Right atrium auricular region (tissue), 2 donors: ENCODE data around the gene ASB6. TPM values are rescaled to one million over a fixed set of nuclear protein-coding genes. Genes with fewer than 3 reads are reported as not detected.

ENCODE experiments used
- DNase-seq: peaks from one replicate; pipeline ENCODE4 v3.0.0-alpha.2; 2019; ENCODE audit warnings: low spot score
- H3K27ac ChIP-seq, 2 donors: fragments of 200-600 bp; sonication (generic); 1 replicate in 1 of 2; 2 replicates in 1 of 2; pipeline ENCODE4 v1.5.1; 2016 to 2019
- H3K27me3 ChIP-seq, 2 donors: fragments of 200-600 bp; sonication (generic); one replicate each; pipeline versions ENCODE4 v1.5.1 to v1.6.0; 2017 to 2019
- H3K36me3 ChIP-seq: fragments of 200-600 bp; sonication (generic); one replicate; pipeline ENCODE4 v1.5.1; 2016
- H3K4me1 ChIP-seq, 2 donors: fragments of 200-600 bp; sonication (generic); one replicate each; pipeline versions ENCODE4 v1.5.1 to v1.6.0; 2017 to 2019
- H3K4me3 ChIP-seq, 2 donors: fragments of 200-600 bp; sonication (generic); 1 replicate in 1 of 2; 2 replicates in 1 of 2; pipeline ENCODE4 v1.5.1; 2017 to 2019; ENCODE audit warnings: mild to moderate bottlenecking in 1 of 2, moderate library complexity in 1 of 2
- H3K9me3 ChIP-seq, 2 donors: fragments of 200-600 bp; sonication (generic); one replicate each; pipeline ENCODE4 v1.5.1; 2019
- total RNA-seq, 2 donors: library from RNA; depleted of rRNA; stranded (reverse); fragments of >200 nt; gene quantifications; one replicate each; pipeline ENCODE4 v1.1.0, GENCODE V29; 2016
- TF ChIP-seq, protein P1 (sequence below), 2 donors: fragments of 200-600 bp; sonication (generic); IDR thresholded peaks; one replicate each; pipeline ENCODE4 v1.5.1; 2019; ENCODE audit warnings: antibody characterized with exemption in 2 of 2

The ASB6 gene
- total RNA-seq, 2 donors from 2014 or later = 10.2 to 12.6 TPM

GRCh38 chr9:129656795-129657390, 14.9 kb upstream of the ASB6 start:
- no peaks in the 10 kb centered on the region for H3K27me3 ChIP-seq
- no peak for DNase-seq
- H3K4me1 ChIP-seq = no peaks in the 10 kb centered on the region
- no peak overlapping the region for H3K27ac ChIP-seq
- no peaks in the 10 kb centered on the region for H3K9me3 ChIP-seq
- H3K4me3 ChIP-seq = no peak overlapping the region
- TF ChIP-seq, protein P1, sequence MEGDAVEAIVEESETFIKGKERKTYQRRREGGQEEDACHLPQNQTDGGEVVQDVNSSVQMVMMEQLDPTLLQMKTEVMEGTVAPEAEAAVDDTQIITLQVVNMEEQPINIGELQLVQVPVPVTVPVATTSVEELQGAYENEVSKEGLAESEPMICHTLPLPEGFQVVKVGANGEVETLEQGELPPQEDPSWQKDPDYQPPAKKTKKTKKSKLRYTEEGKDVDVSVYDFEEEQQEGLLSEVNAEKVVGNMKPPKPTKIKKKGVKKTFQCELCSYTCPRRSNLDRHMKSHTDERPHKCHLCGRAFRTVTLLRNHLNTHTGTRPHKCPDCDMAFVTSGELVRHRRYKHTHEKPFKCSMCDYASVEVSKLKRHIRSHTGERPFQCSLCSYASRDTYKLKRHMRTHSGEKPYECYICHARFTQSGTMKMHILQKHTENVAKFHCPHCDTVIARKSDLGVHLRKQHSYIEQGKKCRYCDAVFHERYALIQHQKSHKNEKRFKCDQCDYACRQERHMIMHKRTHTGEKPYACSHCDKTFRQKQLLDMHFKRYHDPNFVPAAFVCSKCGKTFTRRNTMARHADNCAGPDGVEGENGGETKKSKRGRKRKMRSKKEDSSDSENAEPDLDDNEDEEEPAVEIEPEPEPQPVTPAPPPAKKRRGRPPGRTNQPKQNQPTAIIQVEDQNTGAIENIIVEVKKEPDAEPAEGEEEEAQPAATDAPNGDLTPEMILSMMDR (IDR thresholded peaks at IDR 0.05) = no peak
- no peaks in the 10 kb centered on the region for H3K36me3 ChIP-seq

DNA sequence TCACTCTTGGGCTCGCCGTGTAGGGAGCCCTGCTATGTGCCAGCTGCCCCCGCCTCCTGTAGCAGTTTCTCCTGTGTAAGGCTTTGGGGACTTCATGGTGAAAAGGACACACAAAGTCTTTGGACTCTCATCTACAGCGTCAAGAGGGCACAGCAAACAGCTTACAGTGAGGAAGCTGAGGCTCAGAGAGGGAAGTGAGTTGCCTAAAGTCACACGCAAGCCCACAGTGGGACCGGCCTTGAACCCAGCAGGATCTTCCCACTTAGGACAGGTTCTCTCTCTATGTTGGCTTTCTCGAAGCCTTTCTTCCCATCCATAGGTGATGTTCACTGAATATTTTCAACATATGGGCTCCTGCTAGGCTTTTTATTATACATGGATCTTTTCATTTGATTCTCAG, 13.7 kb upstream of the ASB6 start:
- Histone ChIP-seq H3K27me3 (no peaks in the 10 kb centered on the region), H3K27ac (no peak overlapping the region)
- TF ChIP-seq, protein P1 (IDR thresholded peaks at IDR 0.05) = no peak

DNA sequence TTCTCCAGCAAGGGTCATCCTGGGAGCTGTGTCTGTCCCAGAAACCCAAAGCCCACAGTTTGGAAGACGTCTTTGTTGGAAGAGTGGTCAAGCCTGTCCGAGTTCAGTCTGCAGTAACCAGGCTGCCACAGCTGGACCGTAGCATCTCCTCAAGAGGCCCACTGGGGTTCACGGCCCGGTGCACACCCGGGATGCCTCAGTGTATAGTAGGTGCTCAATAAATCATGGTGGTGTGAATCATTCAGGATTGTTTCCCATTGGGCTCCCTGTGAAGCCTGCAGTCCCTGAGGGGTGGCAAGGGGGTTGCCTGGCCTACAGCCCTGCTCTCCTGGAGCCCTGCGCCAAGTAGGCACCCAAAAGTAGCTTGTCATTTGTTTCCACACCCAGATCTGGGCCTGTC, 13.2 kb upstream of the ASB6 start:
- Histone ChIP-seq H3K27ac (no peak overlapping the region), H3K9me3 (no peaks in the 10 kb centered on the region), H3K4me3 (no peak overlapping the region), H3K27me3 (no peaks in the 10 kb centered on the region), H3K36me3 (no peaks in the 10 kb centered on the region), H3K4me1 (no peaks in the 10 kb centered on the region)
- DNase-seq = no peak
- TF ChIP-seq, protein P1 (IDR thresholded peaks at IDR 0.05) = no peak

More for the DNA sequence above, 13.7 kb upstream of the ASB6 start:
- no peak overlapping the region for H3K4me3 ChIP-seq
- H3K9me3 ChIP-seq = no peaks in the 10 kb centered on the region
- H3K36me3 ChIP-seq = no peaks in the 10 kb centered on the region
- no peaks in the 10 kb centered on the region for H3K4me1 ChIP-seq
- no peak for DNase-seq

- TF ChIP-seq, protein P1 (IDR thresholded peaks at IDR 0.05) = no peak
- Histone ChIP-seq H3K27me3 (no peaks in the 10 kb centered on the region), H3K36me3 (no peaks in the 10 kb centered on the region), H3K9me3 (no peaks in the 10 kb centered on the region), H3K27ac (no peak overlapping the region), H3K4me3 (no peak overlapping the region), H3K4me1 (no peaks in the 10 kb centered on the region)
- no peak for DNase-seq
These were observed 12.6 kb upstream of the ASB6 start for GRCh38 chr9:129654554-129655040.

DNA sequence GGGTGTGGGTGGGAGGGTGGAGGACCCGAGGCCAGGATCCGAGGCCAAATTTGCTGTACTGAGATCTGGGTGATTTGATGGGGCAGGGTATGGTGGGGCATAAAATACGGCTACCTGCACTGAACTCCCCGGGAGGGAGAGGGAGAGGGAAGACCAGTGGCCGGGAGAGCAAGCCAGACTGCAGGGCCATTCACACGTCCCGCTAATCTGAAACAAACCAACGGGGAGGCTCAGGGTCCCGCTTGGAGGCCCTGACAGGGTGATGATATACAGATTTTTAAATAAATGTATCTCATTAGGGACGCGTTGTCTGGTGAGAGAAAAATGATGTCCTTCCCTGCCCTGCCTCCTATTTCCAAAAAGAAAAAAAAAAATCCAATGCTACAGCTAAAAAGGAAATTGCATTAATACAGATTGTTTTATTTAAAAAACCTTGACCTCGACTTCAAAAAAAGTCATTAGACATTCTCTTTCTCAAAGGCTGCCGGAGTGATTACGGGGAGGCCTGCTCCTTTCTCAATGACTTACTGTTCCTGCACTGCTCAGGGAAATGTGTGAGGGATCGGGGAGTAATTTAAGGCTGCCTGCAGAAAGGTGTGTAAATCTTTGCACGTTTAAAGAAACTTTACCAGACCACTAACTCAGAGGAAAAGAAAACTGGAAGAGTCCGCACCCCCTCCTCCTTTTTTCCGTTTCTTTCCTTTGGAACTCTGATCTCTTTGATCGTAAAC, 12.0 kb upstream of the ASB6 start:
- TF ChIP-seq, protein P1 (IDR thresholded peaks at IDR 0.05) = no peak
- Histone ChIP-seq H3K4me3 (no peak overlapping the region), H3K27me3 (no peaks in the 10 kb centered on the region), H3K27ac (no peak overlapping the region), H3K9me3 (no peaks in the 10 kb centered on the region), H3K4me1 (no peaks in the 10 kb centered on the region), H3K36me3 (no peaks in the 10 kb centered on the region)
- no peak for DNase-seq
